DOHH2 (cell line): ENCODE measurements around the gene FAM200C.

ENCODE experiments used
- CTCF ChIP-seq: fragments of 200-600 bp; sonication (generic); IDR thresholded peaks from one replicate; pipeline ENCODE4 v1.5.1; 2014; ENCODE audit warnings: antibody characterized with exemption, mild to moderate bottlenecking, low read depth, low read length; ENCODE audit not compliant: poor library complexity, severe bottlenecking
- EZH2phosphoT487 ChIP-seq: fragments of 200-600 bp; sonication (generic); IDR thresholded peaks from 2 replicates; pipeline ENCODE4 v1.6.1; 2017; ENCODE audit warnings: borderline replicate concordance, mild to moderate bottlenecking, antibody characterized with exemption, low read length, moderate library complexity, mixed read lengths

GRCh38 chr5:160353379-160353778 is 46.5 kb downstream of the FAM200C start:
- no peak for TF ChIP-seq CTCF
- TF ChIP-seq EZH2phosphoT487 = no peak
